Fibroblast of mammary gland (primary cell): ENCODE data around the gene ELOB.

Experiments
- DNase-seq: peaks from one replicate; pipeline ENCODE4 v3.0.0-alpha.2; 2010; ENCODE audit warnings: low read depth
- H3K4me3 ChIP-seq: 2 replicates; pipeline ENCODE4 v1.5.1; 2011; ENCODE audit warnings: low read depth, mild to moderate bottlenecking, low read length, moderate library complexity; ENCODE audit not compliant: control insufficient read depth
- TF ChIP-seq, protein P1 (sequence below): conservative IDR thresholded peaks from 2 replicates; pipeline ENCODE4 v1.5.1; 2011; ENCODE audit warnings: low read depth, low read length, inconsistent platforms; ENCODE audit not compliant: control insufficient read depth, insufficient read depth

Gene ELOB

DNA sequence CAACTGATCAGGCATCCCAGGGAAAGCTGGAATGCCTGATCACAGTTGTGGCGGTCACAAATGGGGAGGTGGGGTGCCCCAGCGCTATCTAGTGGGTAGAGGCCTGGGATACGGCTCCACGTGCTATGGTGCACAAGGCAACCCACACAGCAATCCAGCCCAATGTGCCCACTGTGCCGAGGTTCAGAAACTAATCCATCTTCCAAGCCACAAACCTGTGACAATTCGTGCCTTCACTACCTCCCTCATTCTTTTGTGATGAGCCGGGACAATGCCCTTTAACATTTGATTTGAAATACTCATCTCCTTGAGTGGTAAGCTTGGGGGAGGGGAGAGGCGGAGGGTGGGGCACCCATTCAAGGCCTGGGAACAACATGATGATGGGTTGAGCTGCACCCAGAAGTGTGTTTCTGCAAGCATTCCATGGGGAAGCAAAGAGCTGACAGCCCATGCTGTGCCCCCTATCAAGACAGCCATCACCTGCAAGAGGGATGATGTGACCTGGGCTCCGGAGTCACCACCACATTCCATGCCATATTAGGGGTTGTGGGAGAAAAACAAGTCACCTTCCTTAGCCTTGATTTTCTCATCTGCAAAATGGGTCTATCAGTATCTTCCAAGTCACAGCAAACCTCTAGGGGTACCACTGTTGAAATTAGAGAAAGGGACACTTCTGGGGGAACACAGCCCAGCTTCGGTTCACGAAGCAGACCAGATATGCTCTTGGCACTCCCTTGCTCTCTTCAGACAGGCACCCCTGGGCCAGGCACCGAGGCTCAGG, 3.7 kb downstream of the ELOB start:
- TF ChIP-seq, protein P1, sequence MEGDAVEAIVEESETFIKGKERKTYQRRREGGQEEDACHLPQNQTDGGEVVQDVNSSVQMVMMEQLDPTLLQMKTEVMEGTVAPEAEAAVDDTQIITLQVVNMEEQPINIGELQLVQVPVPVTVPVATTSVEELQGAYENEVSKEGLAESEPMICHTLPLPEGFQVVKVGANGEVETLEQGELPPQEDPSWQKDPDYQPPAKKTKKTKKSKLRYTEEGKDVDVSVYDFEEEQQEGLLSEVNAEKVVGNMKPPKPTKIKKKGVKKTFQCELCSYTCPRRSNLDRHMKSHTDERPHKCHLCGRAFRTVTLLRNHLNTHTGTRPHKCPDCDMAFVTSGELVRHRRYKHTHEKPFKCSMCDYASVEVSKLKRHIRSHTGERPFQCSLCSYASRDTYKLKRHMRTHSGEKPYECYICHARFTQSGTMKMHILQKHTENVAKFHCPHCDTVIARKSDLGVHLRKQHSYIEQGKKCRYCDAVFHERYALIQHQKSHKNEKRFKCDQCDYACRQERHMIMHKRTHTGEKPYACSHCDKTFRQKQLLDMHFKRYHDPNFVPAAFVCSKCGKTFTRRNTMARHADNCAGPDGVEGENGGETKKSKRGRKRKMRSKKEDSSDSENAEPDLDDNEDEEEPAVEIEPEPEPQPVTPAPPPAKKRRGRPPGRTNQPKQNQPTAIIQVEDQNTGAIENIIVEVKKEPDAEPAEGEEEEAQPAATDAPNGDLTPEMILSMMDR = no peak
- no peak overlapping the region for H3K4me3 ChIP-seq
- peak; percentile 75 for DNase-seq

DNA sequence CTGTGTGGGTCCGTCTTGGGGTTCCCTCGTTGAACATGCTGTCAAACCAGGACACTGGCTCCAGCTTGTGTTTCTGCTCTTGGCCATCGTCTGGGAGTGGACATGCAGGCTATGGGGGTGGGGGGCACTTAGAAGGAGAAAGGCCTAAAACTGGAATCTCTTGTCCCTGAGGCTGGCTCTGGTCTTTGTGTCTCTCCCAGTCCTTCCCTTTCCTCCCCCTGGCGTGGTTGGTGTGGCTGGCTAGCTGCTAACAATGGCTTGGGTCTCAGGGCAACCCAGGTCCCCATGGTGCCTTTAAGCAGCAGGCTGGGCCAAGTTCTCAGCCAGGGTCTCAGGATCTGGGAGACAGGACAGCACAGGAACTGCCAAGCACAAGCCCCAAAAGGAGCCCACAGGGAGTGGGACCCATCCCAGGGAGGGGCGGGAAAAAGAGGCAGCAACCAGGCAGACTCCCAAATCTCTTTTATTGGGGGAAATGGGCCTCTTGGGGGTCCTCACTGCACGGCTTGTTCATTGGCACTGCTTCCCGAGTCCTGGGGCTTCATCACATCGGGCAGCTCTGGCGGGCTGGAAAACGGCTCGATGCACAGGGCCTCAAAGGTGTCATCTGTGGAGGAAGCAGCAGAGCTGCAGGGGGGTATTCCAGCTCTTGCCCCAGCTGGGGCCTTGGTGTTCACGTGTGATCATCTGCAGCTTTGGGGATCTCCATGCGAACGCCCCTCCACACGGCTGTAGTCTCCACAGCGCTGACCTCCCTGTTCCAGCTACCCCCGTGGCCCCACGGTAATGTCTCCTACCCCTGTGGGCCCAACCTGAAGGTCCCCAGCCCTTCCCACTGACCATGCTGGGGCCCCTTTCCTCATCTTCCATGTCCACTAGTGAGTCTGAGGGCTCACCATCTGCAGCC, 5.3 kb downstream of the ELOB start:
- no peak overlapping the region for H3K4me3 ChIP-seq
- no peak for DNase-seq
- TF ChIP-seq, protein P1 = no peak

DNA sequence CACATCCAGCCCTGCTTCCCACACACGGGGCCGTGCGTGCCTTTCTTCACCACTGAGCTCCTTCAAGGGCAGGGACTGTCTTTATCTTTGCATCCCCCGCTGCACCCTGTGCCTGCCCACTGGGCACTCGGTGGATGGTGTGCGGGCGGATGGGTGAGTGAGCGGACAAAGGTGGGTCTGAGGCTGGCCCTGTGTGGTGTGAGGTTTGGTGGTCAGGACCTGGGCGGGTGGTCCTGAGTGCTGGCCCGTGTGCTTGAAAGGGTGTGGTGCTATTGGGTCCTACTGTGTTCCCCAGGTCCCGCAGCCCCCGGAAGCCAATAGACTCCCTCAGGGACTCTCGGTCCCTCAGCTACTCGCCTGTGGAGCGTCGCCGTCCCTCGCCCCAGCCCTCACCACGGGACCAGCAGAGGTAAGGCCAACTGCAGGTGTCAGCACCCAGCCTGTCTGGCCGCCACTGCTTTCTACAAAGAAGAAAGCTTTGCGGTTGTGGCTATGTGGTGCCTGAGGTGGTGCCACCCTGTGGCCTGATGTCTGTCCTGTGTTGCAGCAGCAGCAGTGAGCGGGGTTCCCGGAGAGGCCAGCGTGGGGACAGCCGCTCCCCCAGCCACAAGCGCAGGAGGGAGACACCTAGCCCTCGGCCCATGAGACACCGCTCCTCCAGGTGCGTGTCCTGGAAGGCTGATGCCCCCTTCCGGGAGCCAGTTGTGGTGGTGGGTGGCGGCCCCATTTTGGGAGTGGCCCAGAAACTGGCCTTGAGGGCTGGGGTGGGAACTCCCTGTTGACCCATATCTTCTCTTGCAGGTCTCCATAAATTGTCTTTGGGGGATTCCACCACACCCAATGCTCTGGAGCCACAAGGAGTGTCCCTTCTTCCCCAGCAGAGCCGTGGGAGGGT, 6.8 kb downstream of the ELOB start:
- DNase-seq = no peak
- H3K4me3 ChIP-seq = no peak overlapping the region
- TF ChIP-seq, protein P1 = no peak

DNA sequence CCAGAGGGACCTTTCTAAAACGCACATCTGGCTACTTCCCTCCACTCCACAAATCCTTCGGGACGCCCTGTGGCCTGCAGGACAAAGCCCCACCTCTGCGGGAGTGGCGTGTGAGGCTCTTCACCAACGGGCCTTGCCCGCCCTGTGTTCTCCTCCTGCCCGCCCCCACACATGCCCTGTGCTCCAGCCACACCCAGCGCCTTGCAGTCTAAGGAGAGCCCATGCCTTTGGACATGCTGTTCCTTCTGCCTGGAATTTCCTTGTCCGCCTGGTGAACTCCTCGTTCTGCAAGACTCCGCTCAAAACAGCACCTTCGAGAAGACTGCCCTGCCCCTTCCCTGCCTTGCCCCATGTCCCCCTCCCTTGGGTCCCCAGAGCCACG, 7.4 kb downstream of the ELOB start:
- H3K4me3 ChIP-seq = no peak overlapping the region

DNA sequence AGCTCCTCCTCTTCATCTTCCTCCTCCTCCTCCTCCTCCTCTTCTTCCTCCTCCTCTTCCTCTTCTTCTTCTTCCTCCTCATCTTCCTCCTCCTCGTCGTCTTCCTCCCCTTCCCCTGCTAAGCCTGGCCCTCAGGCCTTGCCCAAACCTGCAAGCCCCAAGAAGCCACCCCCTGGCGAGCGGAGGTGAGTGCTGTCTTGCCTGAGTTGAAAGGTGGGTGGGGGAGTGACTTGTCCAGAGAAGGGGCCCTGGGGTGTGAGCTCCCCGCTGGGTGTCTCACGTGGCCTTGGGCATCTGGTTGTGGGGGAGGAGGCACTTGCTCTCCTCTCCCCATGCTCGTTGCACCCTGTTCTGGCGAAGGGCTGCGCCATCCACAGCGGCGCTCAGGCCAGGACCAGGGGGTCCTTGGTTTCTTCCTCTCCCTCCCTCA, 8.0 kb downstream of the ELOB start:
- TF ChIP-seq, protein P1 = no peak
- no peak overlapping the region for H3K4me3 ChIP-seq

More for the DNA sequence above, 7.4 kb downstream of the ELOB start:
- peak; percentile 92 for DNase-seq
- TF ChIP-seq, protein P1 = no peak

More for the DNA sequence above, 8.0 kb downstream of the ELOB start:
- peak; percentile 25 for DNase-seq
